NCI-H446 treated with DMSO at 0.1 percent for 48 hours (cell line): ENCODE measurements around the gene SAFB2.

Experiments used
- DNase-seq: peaks from one replicate; lab custom pipeline; 2025; lab: John Stamatoyannopoulos, UW

SAFB2 gene

GRCh38 chr19:5622465-5623396, at the start of gene SAFB2, which contains the start of gene SAFB:
Gene SAFB2 (minus strand): TSS chr19:5622776. CDS start chr19:5622715, 61 bp downstream.
Gene SAFB (plus strand): TSS chr19:5623083. CDS start chr19:5623206, 123 bp downstream.
- DNase-seq, result peak; percentile 98

GRCh38 chr19:5671600-5671999, 49.0 kb upstream of the SAFB2 start:
- no peak for DNase-seq

DNA sequence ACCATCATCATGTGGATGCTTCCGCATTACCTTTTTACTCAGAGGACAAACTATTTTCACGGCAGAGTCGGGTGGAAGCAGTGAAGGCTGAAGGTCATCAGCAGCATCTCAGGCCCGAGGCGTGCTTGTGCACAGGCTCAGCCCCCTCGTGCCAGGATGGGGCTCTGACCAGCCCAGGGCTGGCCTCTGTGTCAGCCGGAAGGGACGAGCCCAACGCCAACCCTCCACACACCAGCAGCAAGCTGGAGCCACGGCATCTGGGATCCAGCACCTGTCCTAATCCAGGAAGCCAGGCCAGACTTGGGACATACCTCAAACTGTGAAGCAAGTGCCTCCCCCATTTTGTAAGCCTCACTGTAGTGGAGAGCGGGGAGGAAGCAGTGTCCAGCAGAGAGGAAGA, 46.6 kb upstream of the SAFB2 start:
- no peak for DNase-seq

GRCh38 chr19:5667751-5668271, 45.2 kb upstream of the SAFB2 start:
- DNase-seq, result no peak

GRCh38 chr19:5666921-5667610, 44.5 kb upstream of the SAFB2 start:
- no peak for DNase-seq

DNA sequence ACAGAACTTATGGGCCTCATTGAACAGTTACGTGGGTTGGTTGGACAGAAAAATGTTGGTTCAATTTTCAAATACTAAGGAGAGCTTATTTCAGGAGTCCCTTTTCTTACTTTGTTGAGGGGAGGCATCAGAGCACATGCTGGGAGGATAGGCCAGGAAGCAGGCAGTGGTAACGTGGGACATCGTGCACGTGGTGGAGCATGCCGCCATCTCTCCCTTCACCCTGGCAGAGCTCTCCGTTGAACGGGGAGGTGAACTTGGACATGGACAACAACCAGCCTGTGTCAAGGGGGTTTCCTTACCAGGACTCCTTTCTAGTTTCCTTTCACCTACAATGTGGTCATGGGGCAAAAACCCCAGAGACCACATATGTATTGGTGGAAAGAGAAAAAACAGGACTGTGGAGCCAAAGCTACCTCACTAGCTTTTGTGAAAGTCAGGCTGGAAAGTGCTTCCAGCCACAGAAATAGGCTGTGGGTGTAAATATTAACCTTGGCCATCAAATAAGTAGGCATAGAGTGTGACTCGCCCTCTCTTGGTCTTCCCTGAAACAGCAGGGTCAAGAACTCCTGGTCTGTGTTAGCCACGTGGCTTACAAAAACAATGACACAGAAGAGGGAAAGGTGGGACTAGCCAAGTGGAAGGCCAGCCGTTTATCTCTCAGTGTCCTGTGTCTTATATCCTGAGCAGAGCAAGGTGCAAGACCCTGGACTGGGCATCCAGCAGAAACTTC, 43.4 kb upstream of the SAFB2 start:
- DNase-seq, result no peak

GRCh38 chr19:5664515-5664914, 41.9 kb upstream of the SAFB2 start:
- no peak for DNase-seq

- no peak for DNase-seq
These were observed 41.3 kb upstream of the SAFB2 start for GRCh38 chr19:5663904-5664303.

- no peak for DNase-seq
These were observed 38.9 kb upstream of the SAFB2 start for GRCh38 chr19:5661483-5661882.

- DNase-seq, result no peak
These were observed 32.8 kb upstream of the SAFB2 start for GRCh38 chr19:5655412-5655811.

- DNase-seq, result no peak
These were observed 32.4 kb upstream of the SAFB2 start for GRCh38 chr19:5654931-5655330.

DNA sequence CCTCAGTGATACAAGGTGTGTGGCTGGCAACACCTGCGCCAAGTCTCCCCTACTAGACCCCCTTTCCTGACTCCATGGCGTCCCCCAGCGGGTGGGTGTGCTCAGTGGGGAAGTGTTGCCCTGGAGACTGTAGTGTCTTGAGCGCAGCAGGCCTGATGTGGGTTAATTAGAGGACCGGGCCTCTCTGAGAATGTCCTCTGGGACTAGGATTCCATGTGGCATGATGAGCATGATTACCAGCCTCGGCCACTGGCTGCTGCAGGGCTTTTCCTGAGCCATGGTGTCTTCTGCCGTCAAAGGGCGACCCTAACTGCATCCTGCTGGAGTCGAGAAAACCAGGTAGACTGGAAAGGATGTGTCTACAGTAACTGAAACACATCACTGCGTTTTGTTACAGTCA, 29.7 kb upstream of the SAFB2 start:
- no peak for DNase-seq

DNA sequence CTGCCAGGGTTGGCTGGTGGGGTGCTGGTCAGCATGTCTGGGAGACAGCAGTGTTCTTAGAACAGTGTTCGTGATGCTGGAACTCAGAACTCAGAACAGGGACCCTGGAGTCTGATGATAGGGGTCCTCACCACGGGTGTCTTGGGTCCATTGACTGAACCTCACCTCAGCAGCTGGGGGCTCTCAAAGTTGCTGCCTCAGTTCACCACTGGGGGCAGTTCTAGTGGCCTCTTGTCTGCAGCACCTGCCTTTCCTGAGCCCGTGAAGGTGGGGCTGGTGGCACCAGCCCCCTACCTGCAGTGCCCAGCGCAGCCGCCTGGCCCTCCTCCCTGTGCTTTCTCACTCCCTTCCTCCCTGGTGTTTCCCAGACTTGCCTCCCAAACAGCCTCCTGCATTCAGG, 28.8 kb upstream of the SAFB2 start:
- no peak for DNase-seq

DNA sequence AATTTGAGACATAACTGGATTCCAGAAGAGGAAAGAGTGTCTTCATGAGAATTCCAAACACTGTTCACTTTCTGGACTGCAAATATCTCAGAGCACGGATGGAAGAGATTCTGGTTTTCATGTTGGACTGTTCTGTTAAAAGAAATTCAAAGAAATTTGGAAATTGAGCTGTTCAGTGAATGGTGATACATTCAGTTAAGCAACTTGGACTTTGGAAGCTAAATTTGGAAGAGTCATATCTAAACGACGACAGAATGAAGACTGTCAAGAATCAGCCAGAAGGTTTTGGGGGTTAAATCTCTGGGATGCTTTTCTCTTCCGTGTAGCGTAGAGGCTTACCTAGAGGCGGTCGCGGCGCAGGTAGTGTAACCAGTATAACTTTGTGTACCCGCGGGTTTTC, 25.9 kb upstream of the SAFB2 start:
- no peak for DNase-seq

- DNase-seq, result no peak
These were observed 24.1 kb upstream of the SAFB2 start for GRCh38 chr19:5646703-5647102.

DNA sequence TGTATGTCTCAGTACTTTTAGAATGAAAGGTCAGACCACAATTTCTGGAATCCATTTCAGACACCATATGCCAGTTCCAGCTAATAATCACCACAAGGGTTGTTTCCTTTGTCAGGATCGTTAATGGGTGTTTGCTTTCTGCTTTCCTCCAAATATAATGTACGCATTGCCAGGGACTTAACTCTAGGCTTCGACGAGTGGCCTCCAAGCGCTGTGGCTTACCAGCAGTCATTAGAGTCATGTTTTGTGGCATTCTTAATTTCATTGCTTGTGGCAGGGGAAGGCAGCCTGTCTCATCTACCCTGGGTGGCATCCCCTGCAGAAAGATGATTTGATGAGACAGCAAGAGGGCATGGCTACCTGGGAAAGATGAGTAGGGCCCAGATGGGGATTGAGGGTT, 22.8 kb upstream of the SAFB2 start:
- no peak for DNase-seq

DNA sequence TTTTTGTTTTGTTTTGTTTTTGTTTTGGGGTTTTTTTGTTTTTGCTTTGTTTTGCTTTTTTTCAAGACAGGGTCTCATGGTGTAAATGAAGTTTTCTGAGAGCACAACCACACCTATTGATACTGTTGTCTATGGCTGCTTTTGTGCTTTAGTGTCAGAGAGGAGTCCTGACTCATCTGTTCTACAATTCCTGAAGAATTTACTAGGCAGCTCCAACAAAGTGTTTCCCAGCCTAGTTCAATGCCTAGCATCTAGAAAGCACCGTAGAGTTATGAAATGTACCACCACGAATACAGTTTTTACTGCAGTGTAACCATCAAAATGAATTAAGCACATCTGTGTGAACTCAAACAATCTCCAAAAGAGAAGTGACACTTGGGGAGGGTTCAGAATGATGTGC, 21.5 kb upstream of the SAFB2 start:
- no peak for DNase-seq

GRCh38 chr19:5643060-5643459, 20.5 kb upstream of the SAFB2 start:
- no peak for DNase-seq

DNA sequence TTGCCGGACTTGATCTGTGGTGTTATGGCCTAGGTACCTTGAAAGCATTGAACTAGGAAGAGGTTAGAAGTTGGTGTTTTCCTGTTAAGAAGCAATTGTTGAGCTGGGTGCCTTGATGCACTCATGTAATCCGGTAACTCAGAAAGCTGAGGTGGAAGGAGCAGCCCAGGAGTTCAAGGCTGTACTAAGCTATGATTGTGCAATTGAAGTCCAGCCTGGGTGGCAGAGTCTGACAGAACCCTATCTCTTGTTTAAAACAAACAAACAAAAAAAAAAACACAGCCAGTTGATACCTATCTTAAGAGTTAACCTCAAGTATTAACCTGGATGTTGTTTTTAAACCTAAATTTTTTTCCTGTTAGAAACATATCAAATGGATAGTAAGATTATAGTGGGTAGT, 19.6 kb upstream of the SAFB2 start:
- DNase-seq, result no peak

DNA sequence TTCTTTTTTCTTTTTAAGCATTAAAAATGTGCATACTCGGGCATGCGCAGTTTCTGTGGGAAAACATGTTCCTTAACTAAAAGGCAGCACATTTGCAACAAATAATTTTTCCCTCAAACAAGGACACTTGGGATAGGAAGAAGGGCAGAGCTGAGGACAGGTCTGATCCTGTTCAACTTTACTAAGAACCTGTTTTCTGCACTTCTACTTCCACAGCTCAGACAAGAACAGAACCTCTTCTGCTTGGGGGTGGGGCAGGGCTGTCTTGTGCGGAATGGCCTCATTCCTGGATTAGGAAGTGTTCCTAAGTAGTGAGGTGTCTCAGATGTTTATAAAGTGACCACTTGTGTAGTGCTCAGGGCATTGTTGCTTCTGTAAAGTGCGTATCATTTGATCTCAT, 18.6 kb upstream of the SAFB2 start:
- DNase-seq, result no peak

- DNase-seq, result no peak
These were observed 15.4 kb upstream of the SAFB2 start for GRCh38 chr19:5637971-5638370.

DNA sequence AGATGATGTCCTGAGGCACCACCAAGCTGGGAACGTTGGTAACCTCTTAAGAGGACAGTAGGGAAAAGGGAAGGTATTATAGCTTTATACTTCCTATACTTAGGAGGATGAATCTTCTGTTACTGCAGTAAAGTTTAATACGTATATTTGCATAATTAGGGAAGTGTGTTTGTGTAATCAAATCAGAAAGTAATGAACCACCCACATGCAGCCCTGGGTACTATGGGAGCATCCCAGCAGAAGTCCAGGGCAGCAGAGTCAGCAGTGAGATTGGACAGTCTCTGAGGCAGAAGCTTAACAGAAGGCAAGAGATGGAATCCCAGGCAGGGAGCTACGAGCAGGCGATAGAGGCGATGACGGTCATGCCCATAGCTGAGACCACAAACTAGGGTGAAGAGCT, 12.9 kb upstream of the SAFB2 start:
- DNase-seq, result no peak
